Stimulated activated CD4-positive, alpha-beta T cell treated with anti-CD3 and anti-CD28 coated beads, TNF-alpha, amount 100 ng/mL, for 48 hours (primary cell): ENCODE measurements around the gene DSCAM.
"Not testable (repeated sequence)": the region's sequence is repeated elsewhere in the genome, so short reads cannot be mapped to it uniquely, and the experiment has no call there.

Source experiments
- DNase-seq, 3 donors: peaks; one replicate each; pipeline ENCODE4 v3.0.0-alpha.2; 2020; ENCODE audit warnings: low read depth in 3 of 3

Gene DSCAM

DNA sequence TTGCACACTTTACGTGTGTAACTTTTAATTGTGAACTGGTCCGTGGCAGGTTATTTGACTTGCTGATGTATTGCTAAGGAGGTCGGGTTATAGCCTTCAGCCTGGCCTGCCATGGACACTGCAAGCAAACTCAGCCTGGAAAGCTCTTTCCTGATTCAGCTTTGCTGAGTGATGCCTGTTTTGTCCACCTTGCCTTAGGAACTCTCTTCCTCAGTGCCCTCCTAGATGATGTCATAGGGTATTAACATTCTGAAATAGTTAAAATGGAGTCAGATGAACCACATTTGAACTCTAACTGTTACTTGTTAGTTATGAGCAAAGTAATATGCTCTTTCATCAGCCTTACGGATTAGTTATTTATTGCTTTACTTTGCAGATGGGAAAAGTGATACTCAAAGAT is 533.7 kb downstream of the DSCAM start:
- DNase-seq: no peak

DNA sequence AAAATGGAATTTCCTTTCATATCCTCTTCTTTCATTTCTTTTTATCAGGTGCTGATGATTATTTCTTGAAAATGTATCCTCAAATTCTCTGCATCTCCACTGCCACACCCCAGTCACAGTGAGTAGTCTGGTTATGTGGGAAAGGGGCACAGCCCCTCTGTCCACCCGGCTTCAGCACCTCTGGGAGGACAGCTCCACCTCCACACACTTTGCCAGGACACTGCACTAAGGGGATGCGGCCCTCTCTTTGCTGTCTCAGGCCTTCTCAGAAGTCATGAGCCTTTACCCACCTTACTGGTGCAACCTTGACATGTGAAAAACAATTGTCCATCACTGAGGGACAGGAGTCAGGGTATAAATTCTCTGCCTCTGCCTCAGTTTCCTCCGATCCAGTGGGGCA is 546.7 kb downstream of the DSCAM start:
- DNase-seq: no peak

DNA sequence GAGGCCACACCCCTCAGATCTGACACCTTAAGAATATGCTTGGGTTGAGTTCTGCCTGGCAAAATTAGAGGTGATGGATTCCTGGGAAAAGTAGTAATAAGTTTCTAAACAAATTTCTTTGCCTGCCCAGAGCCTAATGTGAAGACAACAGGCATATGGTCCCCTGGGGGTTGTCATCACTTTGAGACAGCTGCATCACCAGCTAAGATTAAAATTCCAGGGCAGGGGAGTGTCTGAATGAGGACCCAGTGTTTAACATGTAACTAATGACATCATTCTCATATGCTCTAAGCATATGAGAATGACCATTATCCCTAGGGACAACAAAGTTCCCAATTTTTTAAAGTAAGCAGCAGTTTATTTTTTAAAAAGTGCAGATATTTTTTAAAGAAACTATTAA is 547.5 kb downstream of the DSCAM start:
- DNase-seq: no peak

DNA sequence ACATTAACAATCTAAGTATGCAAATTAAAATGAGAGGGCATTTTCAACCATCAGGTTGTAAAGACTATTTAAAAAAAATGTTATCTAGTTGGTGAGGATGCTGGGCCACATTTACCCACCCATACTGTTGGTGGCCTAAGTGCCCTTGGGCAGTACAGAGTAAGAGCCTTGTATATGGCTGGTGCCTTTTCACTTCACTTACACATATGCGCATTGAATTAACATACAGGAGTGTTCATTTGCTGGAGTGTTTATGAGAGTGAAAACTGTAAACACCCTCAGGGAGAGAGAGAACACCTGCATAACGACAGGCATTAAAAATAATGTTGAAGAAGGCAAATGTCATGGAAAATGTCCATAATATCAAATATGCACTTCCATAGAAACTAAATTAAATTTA is 552.6 kb downstream of the DSCAM start:
- no peak for DNase-seq

DNA sequence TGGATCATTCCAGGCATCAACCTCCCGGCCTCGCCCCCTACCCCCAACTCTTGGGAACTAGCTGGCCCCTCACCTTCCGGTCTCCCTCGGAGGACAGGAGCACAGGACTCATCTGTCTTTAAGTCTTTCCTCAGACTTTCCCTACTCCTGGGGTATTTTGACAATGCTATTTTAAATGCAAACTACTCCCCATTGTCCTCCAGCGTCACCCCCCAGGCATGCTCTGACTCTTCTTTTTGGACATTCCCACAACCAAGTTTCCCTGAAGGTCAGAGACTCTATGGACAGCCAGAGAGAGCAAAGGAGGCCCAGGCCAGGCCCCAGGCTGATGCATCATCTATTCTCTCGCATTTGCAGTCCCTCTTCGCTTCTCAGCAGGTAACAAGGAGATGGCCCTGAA is 555.4 kb downstream of the DSCAM start:
- DNase-seq: no peak

DNA sequence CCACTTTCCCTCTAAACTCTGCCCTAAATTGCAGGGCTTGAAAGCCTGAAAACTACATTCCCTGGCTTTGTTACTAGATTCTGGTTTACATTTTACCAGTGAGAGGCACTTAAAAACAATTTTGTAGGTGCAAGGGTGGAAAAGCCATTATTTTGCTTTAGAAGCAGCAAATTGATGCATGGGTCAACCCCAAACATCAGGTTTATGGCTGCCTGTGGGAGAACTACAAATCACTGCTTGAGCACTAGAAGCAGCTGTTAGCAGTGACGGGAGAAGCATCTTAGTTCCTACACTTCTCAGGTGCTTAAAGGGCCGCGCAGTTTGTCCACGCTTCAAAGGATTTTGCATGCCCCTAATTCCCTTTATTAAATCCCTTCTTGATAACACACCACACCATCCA is 562.5 kb downstream of the DSCAM start:
- DNase-seq: no peak

DNA sequence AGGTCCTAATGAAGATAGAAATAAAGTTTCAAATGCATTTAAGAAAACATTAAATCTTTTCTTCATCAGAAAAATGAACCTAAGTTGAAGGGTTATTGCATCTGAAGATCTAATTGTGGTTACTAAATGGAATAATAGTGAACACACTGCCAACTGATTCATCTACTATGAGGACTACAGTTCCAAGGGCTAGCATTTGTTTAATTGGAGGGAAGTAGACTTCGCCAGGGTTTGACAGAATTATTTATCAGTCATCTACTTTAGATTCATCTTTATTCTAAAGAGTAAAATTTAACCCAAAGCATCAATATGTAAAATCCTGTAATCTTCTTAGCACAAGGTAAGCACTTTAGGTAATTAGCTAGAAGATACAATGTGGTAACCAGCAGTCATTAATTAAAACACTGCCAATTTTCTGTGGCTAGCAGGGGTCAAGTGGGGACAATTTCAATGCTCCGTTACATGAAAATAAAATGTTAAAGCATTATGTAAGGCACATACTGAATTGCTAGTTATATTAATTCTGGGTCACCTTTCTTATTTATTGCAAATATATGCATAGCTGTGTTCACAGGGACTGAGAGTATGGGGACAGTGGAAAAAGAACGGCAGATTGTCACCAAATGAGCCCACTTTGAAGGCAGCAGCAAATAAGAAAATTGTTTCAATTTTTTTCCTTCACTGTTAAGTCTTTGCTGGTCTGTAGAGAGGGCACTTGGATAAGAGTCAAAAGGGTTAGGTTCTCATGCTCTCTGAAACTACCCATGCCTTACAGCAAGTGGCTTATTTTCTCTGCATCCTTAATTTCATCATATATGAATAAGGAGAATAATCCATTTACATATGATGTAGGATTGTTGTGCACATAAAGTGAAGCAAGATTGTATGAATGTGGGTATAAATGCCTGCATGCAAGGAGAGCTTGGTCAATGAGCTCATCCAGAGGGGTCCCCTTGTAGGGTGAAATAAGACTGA is 563.8 kb downstream of the DSCAM start:
- DNase-seq: no peak

DNA sequence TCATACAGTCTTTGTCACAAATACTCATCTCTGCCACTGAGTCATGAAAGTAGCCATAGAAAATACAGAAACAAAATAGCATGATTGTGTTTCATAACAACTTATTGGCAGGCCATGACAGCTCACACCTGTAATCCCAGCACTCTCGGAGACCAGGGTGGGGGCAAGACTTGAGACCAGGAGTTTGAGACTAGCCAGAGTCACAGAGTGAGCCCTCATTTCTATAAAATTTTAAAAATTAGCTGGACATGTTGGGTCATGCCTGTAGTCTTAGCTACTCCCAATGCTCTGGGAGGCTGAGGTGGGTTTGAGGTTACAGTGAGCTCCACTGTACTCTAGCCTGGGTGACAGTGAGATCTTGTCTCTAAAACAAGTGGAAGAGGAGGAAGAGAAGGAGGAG is 568.6 kb downstream of the DSCAM start:
- DNase-seq: no peak

DNA sequence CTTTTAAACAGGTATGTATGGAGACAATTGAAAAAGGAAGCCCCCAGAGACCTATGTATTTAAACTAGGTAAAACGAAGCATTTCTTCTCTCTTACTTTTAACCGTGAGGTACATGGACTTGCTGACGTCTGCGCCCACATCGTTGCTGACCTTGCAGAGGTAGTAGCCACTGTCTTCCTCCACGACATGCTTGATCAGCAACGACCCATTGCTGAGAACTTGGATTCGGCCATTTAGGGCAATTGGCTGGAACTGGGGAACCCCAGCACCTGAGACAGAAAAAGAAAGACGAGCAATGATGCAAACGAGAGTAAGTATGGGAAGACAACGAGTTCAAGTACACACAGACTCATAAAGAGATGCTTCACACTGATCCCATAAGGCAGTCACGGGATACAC is 571.0 kb downstream of the DSCAM start:
- DNase-seq: no peak

DNA sequence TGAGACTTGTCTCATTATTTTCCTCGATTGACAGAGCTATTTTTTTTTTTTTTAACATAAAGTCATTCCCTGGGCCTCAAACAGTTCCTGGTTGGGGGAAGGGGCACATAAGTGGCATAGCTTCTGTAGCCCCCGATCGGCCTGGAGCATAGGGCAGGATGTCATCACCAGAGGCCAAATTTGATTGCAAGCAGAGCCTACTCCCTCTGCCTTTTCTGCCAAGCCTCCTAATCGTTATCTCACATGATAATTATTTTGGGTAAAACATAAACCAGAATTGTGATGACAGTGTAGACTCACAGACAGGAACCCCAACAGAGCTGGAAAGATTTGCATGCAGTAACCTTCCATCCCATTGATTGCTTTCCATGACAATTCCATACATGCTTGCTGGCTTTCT is 574.9 kb downstream of the DSCAM start:
- DNase-seq: no peak

DNA sequence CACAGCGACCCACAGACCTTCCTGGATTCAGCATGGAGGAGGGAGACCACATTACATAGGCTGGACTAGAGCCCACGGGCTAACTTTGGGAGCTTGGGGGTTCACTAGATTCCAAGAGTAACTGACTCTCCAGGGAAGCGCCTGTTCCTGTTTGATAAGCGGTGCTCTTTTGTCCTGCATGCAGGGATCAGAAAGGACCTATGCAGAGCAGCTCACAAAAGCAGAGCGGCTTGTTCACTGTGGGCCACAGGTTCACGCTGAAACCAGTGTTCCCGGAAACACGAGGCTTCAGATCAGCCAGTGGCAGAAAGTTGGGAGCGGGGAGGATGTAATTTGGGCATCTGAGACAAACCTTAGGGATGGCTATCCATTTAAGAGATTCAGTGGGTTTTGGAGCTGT is 575.8 kb downstream of the DSCAM start:
- DNase-seq: no peak

DNA sequence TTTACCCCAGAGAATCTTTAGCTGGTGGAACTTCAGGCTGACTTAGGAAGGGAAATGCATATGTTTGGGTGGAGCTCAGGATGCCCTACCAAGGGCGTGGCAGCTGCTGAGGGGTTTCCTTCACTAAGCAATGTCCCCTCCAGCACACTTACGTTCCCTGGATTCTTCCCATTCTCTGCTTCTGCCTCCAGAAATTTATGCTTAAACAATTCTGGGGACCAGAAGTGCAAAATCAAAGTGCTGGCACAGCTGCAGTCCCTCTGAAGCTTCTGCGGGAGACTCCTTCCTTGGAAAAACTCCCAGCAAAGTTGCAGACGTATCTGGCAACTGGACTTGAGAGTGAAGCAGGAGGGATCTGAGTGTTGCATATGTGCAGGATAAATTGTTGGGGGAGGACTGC is 576.9 kb downstream of the DSCAM start:
- no peak for DNase-seq

DNA sequence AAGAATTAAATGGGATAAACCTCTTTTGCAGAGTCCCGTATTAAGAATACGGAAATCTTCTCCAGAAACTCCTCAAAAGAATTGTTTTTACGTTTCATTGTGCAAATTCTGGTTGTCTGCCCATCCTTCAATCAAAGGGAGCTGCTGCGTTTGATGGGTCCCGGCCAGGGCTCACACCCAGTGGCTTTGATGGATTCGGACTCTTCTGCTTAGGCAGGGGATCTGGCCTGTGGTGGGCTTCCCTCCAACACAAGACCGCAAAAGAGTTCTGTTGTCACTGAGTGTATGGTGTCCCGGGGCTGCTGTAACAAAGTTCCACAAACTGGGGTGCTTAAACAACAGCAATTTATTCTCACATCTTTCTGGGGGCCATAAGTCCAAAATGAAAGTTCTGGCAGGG is 577.7 kb downstream of the DSCAM start:
- DNase-seq: no peak

DNA sequence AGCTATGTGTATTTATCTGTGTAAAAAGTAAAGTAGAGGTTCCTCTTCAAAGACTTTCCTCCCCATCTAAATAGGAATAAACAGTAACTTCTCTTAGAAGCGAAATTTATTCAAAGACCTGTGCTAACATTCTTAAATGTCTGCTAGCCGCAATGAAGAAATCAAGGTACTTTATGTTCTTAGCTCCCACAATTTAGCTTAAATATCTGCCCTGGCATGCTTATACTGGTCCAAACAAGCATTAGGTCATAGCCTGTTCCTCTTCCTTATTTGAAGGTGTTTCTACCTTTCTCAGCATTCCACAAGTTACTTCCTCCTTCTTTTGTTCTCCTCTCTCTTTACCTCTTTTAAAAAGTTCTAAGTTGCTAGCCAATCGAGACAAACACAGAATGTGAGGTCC is 588.5 kb downstream of the DSCAM start:
- not testable (repeated sequence) for DNase-seq

DNA sequence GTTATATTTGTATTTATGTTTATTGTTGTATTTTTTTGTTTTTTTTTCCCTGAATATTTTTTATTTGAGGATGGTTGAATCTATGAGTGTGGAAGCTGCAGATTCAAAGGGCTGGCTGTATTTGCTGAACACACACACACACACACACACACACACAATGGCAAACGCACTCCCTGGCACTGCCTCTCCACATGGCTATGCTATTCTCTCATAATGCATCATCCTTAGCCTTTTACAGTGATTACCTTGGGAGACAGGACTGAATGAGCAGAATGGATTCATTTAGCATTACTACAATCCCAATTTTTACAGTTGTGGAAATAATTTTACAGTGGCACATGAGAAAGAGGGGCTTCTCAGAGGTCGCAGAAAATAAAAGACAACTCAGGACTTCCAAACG is 589.6 kb downstream of the DSCAM start:
- no peak for DNase-seq

DNA sequence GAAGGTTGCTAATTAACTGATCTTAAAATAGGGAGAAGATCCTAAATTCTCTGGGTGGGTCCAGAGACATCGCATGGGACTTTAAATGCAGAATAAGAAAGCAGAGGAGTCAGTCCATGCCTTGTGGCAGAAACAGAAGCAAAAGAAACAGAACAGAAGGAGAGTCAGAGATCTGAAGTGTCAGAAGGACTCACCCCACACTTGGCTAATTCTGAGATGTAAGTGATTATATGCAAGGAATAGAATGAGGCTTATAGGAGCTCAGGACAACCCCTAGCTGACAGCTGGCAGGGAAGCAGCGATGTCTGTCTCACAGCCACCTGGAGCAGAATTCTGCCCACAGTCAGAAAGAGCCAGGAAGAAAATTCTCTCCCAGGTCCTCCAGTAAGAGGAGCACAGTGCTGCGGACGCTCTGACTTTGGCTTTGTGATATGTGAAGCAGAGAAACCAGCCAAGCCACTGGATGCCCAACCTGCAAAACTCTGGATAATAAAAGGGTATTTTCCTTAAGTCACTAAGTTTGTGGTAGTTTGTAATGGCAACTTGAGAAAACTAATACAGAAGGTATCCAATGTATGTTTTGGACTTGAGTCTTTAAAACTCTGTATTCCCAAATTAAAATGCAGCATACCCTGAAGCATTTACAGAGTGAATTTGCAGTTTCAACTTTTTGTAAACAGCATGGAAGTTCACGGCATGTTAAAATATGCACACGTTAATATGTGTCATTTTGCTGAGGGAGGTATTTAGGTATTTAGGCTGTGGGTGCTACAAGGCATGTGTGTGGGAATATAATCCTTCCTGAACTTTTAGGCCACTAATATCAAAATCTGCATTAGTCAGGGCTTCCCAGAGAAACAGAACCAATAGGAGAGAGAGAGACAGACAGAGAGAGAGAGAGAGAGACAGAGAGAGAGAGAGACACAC is 591.2 kb downstream of the DSCAM start:
- DNase-seq: no peak

DNA sequence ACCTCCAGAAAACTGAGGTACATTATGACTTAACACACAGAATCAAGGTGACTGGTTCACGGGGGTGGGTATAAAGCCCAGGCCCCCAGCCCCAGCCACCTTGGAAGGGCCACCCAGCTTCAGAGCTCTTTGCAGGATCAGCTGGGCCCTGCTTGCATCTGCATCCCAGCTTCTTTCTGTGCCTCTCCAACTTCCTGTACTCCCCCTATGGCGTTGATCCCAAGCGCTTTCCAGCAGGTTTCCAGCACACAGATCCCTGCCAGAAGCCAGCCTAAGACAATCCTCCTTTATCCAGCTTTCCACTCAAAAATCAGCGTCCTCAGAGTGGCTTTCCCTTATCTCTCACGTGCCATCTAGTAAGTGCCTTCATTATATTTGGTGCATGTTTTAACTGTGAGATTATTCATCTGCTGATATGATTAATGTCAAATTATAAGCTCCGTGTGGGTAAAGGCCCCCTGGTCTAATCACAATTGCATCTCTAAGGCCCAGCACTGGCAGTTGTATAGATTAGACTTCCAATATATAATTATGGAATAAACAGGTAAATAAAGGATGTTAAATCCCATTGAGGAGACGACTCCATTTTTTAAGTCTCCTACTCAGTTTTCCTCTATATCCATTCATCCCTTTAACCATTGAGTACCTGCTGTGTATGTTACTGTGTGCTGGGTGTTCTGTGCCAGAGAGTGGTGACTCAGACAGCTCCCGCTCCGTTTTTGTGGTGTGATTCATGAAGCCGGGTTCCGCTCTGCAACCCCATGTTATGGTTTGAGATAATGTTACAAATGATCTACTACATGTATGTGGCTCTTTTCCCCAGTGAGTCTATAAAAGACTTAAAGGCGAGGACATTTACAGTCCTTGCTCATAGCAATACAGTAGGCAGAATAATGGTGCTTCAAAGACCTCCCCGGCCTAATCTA is 592.2 kb downstream of the DSCAM start:
- DNase-seq: no peak

DNA sequence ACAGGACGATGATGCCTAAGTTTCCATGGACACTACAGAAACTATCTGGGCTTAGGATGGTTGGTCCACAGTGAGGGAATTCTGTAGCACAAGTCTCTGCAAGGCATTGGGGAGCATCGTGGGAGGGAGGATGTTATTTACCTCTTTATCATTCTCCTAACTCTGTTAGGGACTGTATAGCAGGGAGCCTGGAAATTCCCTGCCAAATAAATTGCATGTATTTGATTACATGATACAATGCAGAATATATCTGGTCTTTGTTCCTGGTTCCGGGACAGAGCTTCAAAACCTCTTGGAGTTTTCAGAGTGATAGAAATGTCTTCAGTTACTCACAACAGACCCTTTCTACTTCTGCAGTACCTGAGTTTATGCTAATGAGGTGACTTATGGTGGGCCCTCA is 593.8 kb downstream of the DSCAM start:
- DNase-seq: no peak

DNA sequence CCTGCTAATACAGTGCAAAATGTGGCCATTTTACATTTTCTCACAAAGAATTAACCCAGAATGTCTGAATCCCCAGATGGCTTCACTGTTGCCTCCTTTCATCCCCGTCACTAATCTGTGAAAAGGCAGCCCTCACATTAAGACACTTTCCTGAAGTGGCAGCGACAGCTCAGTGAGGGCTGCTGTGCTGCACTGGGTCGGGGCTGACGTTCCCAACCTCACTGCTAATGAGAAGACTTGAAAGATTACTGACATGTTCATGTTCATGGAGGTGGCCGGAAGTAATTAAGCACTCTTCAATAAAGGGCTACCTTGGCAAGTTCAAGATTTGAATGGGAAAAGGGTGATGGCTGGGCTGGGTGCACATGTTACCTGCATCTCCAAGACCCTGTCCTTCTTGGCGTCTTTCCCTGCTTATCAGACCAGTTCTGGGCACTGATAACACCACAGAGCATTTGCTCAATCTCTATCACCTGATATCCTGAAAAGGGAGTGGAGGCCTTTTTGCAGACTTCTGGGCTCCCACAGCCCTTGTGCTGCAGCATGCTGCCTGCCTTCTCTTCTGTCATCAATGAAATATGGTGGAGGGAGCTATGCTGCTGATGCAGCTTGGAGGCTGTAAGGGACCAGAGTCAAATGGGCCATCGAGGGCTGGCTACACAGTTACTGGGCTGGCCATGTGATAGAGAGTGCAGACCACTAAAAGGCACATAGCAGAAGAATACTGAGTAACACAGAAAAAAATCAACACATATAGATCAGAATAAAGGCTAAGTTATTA is 596.3 kb downstream of the DSCAM start:
- DNase-seq: no peak

DNA sequence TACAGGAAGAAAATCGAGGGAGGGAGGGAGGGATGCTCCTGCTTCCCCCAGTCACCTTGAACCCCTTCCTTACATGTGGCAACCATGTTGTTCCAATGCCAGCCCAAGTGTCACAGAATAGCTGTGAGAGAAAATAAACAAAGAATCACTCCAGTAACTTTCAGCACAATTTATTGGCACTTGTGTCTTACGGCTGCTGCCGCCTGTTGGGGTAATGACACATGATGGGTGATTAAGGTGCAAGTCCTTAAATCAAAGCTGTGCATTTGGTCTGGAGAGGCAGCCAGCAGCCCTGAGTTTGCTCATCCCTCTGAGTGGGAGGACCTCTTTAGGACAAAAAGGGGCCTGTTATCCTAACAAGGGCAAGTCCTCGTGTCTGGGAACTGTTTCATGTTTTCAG is 602.0 kb downstream of the DSCAM start:
- DNase-seq: no peak

DNA sequence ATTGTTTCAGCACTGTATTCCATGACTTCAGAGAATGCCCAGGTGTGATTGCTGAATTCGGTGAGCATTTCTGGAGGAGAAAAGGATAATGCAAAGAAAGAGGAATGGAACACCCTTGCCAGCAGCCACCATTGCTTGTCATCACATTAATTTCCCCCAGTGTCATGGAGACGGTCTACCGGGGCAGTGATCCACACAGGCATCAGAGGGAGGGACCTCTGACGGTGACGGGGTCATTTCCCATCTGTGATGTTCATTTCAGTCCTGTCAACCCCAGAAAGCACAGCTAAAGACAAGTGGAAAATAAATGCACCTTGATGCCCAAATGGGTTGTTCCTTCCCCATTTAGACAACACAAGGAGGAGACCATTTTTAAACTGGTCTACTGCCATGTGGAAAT is 603.3 kb downstream of the DSCAM start:
- DNase-seq: no peak
